Measurements from ENCODE around the gene PPM1H. TPM values are rescaled to one million over a fixed set of nuclear protein-coding genes. Genes with fewer than 3 reads are reported as not detected.

The PPM1H gene
- total RNA-seq, 1 experiment from 2014 or later: 12.0 TPM

DNA sequence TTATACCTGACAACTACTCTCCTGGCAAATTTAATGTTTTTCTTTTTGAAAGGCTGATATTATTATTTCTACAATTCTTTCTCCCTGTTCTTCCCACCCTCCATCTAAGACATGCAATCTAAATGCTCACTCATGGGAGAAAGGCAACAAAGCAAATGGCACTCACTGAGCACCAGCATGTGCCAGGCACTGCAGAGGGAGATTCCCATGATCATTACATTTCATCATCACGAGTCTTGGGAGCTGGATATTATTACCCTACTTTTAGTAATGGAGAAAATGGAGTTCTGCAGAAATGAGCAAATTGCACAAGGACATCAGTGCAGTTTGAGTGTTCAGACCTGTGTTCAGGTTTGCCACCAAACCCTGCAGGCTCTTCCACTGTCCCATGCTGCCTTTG is 27.9 kb downstream of the PPM1H start:
- no peak overlapping the region for H3K4me3 ChIP-seq (ENCODE audit: low read length)
- TF ChIP-seq EZH2phosphoT487 (IDR thresholded peaks at IDR 0.05; ENCODE audit: borderline replicate concordance, low read length): no peak
- no peak for TF ChIP-seq EZH2 (IDR thresholded peaks at IDR 0.05; ENCODE audit: low read length, unreplicated experiment)
- TF ChIP-seq, protein P1, sequence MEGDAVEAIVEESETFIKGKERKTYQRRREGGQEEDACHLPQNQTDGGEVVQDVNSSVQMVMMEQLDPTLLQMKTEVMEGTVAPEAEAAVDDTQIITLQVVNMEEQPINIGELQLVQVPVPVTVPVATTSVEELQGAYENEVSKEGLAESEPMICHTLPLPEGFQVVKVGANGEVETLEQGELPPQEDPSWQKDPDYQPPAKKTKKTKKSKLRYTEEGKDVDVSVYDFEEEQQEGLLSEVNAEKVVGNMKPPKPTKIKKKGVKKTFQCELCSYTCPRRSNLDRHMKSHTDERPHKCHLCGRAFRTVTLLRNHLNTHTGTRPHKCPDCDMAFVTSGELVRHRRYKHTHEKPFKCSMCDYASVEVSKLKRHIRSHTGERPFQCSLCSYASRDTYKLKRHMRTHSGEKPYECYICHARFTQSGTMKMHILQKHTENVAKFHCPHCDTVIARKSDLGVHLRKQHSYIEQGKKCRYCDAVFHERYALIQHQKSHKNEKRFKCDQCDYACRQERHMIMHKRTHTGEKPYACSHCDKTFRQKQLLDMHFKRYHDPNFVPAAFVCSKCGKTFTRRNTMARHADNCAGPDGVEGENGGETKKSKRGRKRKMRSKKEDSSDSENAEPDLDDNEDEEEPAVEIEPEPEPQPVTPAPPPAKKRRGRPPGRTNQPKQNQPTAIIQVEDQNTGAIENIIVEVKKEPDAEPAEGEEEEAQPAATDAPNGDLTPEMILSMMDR (conservative IDR thresholded peaks at IDR 0.05; ENCODE audit: low read depth, low read length): no peak
- no peaks in the 10 kb centered on the region for H3K36me3 ChIP-seq (ENCODE audit: low read depth, low read length)
- H2AFZ ChIP-seq (ENCODE audit: low read length): no peak overlapping the region
- no peaks in the 10 kb centered on the region for H3K9me3 ChIP-seq (ENCODE audit: low read length)
- no peak overlapping the region for H3K27ac ChIP-seq (ENCODE audit: low read length)
- H3K27me3 ChIP-seq (ENCODE audit: low read length): no peaks in the 10 kb centered on the region
- H3K4me1 ChIP-seq (ENCODE audit: insufficient read depth, low read length): no peaks in the 10 kb centered on the region
- no peak for DNase-seq
- intact Hi-C loops (cut with micrococcal nuclease): no loop called here
- ChIA-PET CTCF (no interaction called here), POLR2A (ENCODE audit: unreplicated experiment) (interaction anchor here (0.6 kb wide), 1 partner anchor 41 kb away, joined by 5 read pairs; no protein-coding TSS in a partner anchor)
- H3K9ac ChIP-seq (ENCODE audit: low read length): no peak overlapping the region
- no peaks in the 10 kb centered on the region for H4K20me1 ChIP-seq (ENCODE audit: low read length)
- H3K9me2 ChIP-seq (replicated peaks; ENCODE audit: low read length): no peaks in the 10 kb centered on the region
- H3K79me2 ChIP-seq (ENCODE audit: low read length): 0 out of 2 replicates have a peak, but pooled peaks cover 4% of the 10 kb centered on the region
- H3K4me2 ChIP-seq (ENCODE audit: low read length): no peak overlapping the region
- no TSS peak for BruUV-seq (replicated peaks)
- no peaks in the 10 kb centered on the region for H3F3A ChIP-seq (ENCODE audit: low read length, unreplicated experiment)
- no peak for ATAC-seq

DNA sequence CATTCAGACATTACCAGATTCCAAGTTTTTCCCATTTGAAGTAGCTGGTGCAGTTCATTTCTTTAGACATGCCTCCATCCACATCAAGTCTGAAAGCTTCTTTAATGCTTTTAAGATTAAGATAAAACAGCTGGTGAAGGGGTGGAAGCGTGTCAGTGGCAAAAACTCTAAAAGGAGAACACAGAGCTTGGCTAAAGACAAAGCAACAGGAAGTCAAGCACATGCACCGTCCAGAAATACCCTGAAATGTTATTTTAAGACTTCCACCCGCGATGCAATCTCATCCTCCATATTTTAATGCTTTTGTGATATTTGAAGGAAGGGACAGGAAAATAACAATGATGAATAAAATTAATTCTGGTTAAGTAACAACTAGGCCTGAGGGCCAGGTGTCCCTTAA is 31.8 kb downstream of the PPM1H start:
- H3K4me3 ChIP-seq (ENCODE audit: low read length): no peak overlapping the region
- no peak overlapping the region for H3K4me2 ChIP-seq (ENCODE audit: low read length)
- no peak overlapping the region for H3K9ac ChIP-seq (ENCODE audit: low read length)
- H3K27me3 ChIP-seq (ENCODE audit: low read length): no peaks in the 10 kb centered on the region
- 0 out of 2 replicates have a peak, but pooled peaks cover 4% of the 10 kb centered on the region for H3K79me2 ChIP-seq (ENCODE audit: low read length)
- intact Hi-C loops (cut with micrococcal nuclease): no loop called here
- H3K27ac ChIP-seq (ENCODE audit: low read length): no peak overlapping the region
- ChIA-PET CTCF (no interaction called here), POLR2A (ENCODE audit: unreplicated experiment) (no interaction called here)
- no peak overlapping the region for H2AFZ ChIP-seq (ENCODE audit: low read length)
- H3K9me3 ChIP-seq (ENCODE audit: low read length): no peaks in the 10 kb centered on the region
- no peaks in the 10 kb centered on the region for H3F3A ChIP-seq (ENCODE audit: low read length, unreplicated experiment)
- no peaks in the 10 kb centered on the region for H3K36me3 ChIP-seq (ENCODE audit: low read depth, low read length)
- H4K20me1 ChIP-seq (ENCODE audit: low read length): no peaks in the 10 kb centered on the region
- ATAC-seq: no peak
- no peaks in the 10 kb centered on the region for H3K9me2 ChIP-seq (replicated peaks; ENCODE audit: low read length)
- DNase-seq: no peak
- H3K4me1 ChIP-seq (ENCODE audit: insufficient read depth, low read length): peaks cover 22% of the 10 kb centered on the region
- no TSS peak for BruUV-seq (replicated peaks)
- TF ChIP-seq, protein P1 (conservative IDR thresholded peaks at IDR 0.05; ENCODE audit: low read depth, low read length): no peak
- TF ChIP-seq EZH2phosphoT487 (IDR thresholded peaks at IDR 0.05; ENCODE audit: borderline replicate concordance, low read length) (no peak), EZH2 (IDR thresholded peaks at IDR 0.05; ENCODE audit: low read length, unreplicated experiment) (no peak)

DNA sequence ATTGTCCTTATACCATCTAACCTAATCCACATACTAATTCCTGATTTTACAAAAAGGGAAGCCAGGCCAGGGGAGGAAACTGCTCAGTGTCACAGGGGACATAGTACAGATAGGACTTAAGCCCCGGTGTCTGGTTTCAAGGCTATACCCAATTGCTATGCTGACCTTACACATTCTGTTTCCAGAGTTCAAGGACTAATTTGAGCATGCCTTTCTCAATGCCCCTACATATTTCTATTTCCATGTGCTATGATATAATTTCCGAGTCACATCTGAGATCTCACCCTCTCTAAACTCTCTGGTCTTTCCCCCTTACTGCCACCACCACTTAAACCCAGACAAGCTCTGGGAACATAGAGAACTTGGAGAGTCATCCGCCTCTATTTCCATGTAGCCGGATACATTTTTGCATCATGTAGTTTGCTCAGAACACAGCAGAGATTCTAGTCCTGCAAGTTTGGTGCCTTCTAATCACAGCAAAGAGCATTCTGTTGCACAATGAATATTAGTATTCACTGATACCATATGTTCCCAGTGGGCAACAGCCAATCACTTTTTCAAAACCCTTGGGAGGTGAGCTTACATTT is 34.2 kb downstream of the PPM1H start:
- no peaks in the 10 kb centered on the region for H3K36me3 ChIP-seq (ENCODE audit: low read depth, low read length)
- 0 out of 2 replicates have a peak overlapping the region, but pooled peaks have one; percentile 26 for H3K4me2 ChIP-seq (ENCODE audit: low read length)
- H3K9me2 ChIP-seq (replicated peaks; ENCODE audit: low read length): no peaks in the 10 kb centered on the region
- DNase-seq (peak; percentile 50), ATAC-seq (no peak; the same call in 1 of the 2 replicates)
- TF ChIP-seq, protein P1 (conservative IDR thresholded peaks at IDR 0.05; ENCODE audit: low read depth, low read length): no peak
- TF ChIP-seq EZH2 (IDR thresholded peaks at IDR 0.05; ENCODE audit: low read length, unreplicated experiment): no peak
- no peak for TF ChIP-seq EZH2phosphoT487 (IDR thresholded peaks at IDR 0.05; ENCODE audit: borderline replicate concordance, low read length)
- no peaks in the 10 kb centered on the region for H3K9me3 ChIP-seq (ENCODE audit: low read length)
- no peaks in the 10 kb centered on the region for H3F3A ChIP-seq (ENCODE audit: low read length, unreplicated experiment)
- peak overlapping the region; percentile 25 for H3K27ac ChIP-seq (ENCODE audit: low read length)
- H3K79me2 ChIP-seq (ENCODE audit: low read length): peaks cover 12% of the 10 kb centered on the region; the same call in 1 of the 2 replicates
- no peaks in the 10 kb centered on the region for H3K27me3 ChIP-seq (ENCODE audit: low read length)
- no peak overlapping the region for H3K4me3 ChIP-seq (ENCODE audit: low read length)
- no peaks in the 10 kb centered on the region for H4K20me1 ChIP-seq (ENCODE audit: low read length)
- no peak overlapping the region for H3K9ac ChIP-seq (ENCODE audit: low read length)
- POLR2A ChIA-PET (ENCODE audit: unreplicated experiment): no interaction called here
- H2AFZ ChIP-seq (ENCODE audit: low read length): no peak overlapping the region
- intact Hi-C loops (cut with micrococcal nuclease): no loop called here
- CTCF ChIA-PET: no interaction called here
- TSS peak; percentile 14 for BruUV-seq (replicated peaks)
- H3K4me1 ChIP-seq (ENCODE audit: insufficient read depth, low read length): peaks cover 24% of the 10 kb centered on the region
